SIG-M5 treated with dmso at 0.1 percent for 504 hours (cell line): Measurements from ENCODE around the gene ZNF480.
"Not testable (repeated sequence)": the region's sequence is repeated elsewhere in the genome, so short reads cannot be mapped to it uniquely, and the experiment has no call there.

Experiments
- DNase-seq: peaks from one replicate; lab custom pipeline; 2025; ENCODE audit not compliant: unreplicated experiment; lab: John Stamatoyannopoulos, UW

The ZNF480 gene

DNA sequence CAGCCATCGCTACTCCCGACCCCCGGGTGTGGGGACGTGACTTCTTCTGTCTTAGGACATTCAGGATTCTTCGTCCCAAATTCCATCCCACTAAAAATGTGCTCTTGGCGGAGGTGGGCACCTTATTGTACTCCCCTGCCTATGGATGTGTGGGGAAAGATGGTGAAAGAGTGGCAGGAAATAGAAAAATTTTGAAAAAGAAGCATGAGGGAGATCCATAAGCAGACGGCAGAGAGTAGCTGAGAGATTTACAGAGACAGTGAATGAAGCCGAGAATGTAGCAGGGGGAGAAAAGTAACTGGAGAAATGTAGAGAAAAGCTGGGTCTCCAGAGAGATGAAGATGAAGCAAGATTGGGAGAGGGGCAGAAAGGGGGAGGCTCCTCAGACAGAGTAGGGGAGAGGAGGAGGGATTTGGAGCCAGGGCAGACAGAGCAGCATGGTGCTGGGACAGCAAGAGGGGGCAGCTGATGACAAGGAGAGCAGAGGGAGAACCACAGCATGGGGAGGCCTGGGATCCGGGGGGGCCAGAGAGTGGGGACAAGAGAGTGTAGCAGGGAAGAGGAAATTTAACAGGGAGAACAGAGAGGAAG is 39.9 kb downstream of the ZNF480 start:
- DNase-seq = no peak

DNA sequence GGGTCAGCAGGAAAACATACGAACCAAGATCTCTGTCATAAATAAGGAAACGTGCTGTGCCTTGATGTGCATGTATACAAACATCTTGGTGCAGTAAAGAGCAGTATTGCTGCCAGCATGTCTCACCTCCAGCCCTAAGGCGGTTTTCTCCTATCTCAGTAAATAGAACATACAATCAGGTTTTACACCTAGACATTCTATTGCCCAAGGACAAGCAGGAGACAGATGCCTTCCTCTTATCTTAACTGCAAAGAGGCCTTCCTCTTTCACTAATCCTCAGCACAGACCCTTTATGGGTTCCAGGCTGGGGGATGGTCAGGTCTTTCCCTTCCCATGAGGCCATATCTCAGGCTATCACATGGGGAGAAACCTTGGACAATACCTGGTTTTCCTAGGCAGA is 42.1 kb downstream of the ZNF480 start:
- DNase-seq = not testable (repeated sequence)

DNA sequence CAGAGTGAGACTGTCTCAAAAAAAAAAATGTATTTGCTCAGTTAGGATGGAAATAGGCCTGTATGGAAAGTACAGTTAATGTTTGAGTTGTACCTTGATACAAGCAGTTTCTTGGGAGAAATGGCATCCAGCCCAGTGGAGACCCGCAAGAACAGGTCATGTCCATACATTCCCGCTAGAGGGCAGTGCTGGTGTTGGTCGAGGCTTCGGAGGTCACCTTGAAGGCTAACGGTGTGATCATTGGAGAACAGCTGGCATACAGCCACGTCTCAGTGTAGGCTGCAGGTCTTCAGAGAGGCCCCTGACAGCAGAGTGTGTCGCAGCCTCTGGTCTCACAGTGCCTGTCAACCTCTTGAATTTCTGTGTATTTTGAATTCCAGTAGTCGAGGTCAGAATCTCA is 46.6 kb downstream of the ZNF480 start:
- no peak for DNase-seq

DNA sequence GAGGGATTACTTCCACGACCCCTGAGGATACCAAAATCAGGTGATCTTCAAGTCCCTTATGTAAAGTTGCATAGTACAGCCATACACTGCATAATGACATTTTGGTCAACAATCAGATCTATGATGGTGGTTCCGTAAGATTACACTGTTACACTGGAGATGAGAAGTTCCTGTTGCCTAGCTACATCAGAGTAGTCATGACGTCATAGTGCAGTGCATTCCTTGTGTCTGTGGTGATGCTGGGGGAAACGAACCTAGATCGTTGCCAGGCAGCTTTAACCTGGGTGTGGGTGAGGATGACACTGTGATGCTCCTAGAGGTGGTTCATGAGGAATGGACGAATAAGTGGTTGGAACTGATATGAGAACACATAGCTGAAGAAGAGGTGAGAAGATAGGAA is 48.2 kb downstream of the ZNF480 start:
- DNase-seq = no peak

DNA sequence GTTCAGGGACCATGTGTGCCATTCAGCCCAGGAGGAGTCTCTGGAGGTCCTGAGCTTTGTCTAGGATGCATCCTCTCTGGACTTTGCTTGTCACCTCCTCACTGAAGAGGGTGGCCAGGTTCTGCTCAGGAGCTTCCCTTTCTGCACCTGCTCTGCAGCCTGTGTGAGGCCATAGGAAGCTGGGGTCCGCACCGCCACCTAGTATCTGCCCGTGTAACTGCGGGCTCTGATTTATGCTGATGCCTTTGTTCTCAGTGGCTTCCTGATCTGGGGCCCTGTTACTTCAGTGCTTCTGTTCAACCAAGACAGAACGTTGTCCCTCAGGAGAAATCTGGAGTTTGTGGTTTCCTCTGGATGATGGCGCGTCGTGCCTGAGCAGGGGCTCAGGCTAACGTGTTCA is 54.5 kb downstream of the ZNF480 start:
- DNase-seq = no peak

- DNase-seq = no peak
Measured at GRCh38 chr19:52366414-52366824, 69.5 kb downstream of the ZNF480 start.

DNA sequence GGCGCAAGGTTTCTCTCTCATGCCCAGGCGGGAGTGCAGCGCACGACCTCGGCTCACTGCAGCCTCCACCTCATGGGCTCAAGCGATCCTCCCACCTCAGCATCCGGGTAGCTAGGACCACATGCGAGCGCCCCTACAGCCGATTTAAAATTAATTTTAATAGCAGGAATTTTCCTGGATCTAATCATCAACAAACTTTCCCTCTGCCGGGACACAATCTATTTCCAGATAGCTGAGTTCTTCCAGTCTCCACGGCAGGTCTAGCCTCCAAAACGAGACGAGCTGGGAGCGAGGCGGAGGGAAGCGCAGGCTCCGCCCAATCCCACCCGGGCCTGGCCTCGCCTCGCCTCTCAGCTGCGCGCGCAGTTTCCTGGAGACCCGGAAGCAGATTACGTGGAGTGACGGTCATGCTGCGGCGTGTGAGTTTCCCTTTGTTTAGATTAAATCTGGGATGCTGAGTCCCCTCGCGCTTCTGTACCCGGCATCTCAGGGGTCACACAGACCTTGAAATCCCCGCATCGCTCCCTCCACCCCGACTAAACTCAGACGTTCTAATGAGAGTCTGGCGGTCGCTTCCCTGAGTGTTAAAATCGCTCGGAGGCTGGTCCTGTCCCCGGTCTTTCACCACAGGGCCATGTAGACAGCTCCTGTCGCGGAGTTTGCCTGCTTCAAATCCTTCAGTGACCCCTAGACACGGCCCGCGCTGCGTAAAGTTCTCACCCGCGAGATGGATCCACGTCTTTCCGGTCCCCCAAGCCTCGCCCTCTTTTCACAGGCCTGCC is 72.8 kb downstream of the ZNF480 start, which contains the start of gene ZNF880:
Gene ZNF880, plus strand, starts transcription at position 365 of the 782 bp plus-strand sequence. Its CDS starts 43 bp downstream, at position 408.
- peak; percentile 1 for DNase-seq

DNA sequence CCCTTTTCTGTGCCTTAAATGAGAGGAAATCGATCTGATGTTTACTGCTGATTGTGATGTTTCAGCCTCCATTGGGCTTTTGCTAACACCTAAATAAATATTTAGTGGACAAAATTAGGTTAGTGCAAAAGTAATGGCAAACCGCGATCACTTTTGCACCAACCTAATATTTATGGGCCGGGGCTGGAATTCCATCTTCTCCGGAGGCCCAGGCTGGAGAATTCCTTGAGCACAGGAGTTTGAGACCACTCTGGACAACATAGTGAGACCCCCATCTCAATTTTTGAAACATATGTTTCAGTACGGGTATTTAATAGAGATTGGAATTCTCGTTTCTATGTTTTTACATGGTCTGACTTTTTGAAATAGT is 73.4 kb downstream of the ZNF480 start:
- DNase-seq = no peak
